ENCODE results near the gene ACSS1. TPM values are rescaled to one million over a fixed set of nuclear protein-coding genes. Genes with fewer than 3 reads are reported as not detected.

Gene ACSS1
- total and polyA plus RNA-seq, 2 of the 8 experiments (the other 6 are each of a cell fraction or from before 2014, with no cell fraction given): 2.6 to 3.4 TPM

- no peak overlapping the region for H2BK12ac ChIP-seq (ENCODE audit: low read depth, low read length)
- no peak overlapping the region for H3K4me2 ChIP-seq (ENCODE audit: insufficient read depth in 1 of 2, low read depth in 2 of 2, low read length in 2 of 2)
- H2BK5ac ChIP-seq (ENCODE audit: low read depth, low read length): no peak overlapping the region
- no peak overlapping the region for H3K9ac ChIP-seq (replicated peaks in 1 of 4; ENCODE audit: extremely low read depth in 1 of 4, low read depth in 3 of 4, low read length in 3 of 4)
- H3K23ac ChIP-seq (ENCODE audit: insufficient read length): no peak overlapping the region
- H3K9me3 ChIP-seq (ENCODE audit: insufficient read depth in 2 of 2, low read depth in 1 of 2, low read length in 1 of 2): no peaks in the 10 kb centered on the region
- no peak overlapping the region for H2BK20ac ChIP-seq (ENCODE audit: low read length)
- H3K36me3 ChIP-seq (ENCODE audit: control insufficient read depth in 2 of 4, insufficient read depth in 4 of 4, low read length in 3 of 4): no peaks in the 10 kb centered on the region
- 87% methylated on average over 6 of the region's 6 CpGs; no CpG with 5 or more reads in 1 of the 2 experiments for whole genome bisulfite sequencing, 2 experiments (ENCODE audit: extremely low coverage in 1 of 2, insufficient coverage in 1 of 2, insufficient read length in 1 of 2, insufficient replicate concordance in 2 of 2, low coverage in 1 of 2, low lambda C conversion rate in 2 of 2, missing lambda C conversion rate in 1 of 2)
- no peak overlapping the region for H2AFZ ChIP-seq (ENCODE audit: low read length)
- ChIA-PET POLR2A (ENCODE audit: partially characterized antibody) (no interaction called here), CTCF (ENCODE audit: partially characterized antibody) (interaction anchor here (1.4 to 4.3 kb wide), 3 partner anchors 12 to 54 kb away, joined by 5 to 15 read pairs (median 6); no protein-coding TSS in a partner anchor)
- no peaks in the 10 kb centered on the region for H3K27me3 ChIP-seq (replicated peaks in 1 of 4; ENCODE audit: control insufficient read depth in 3 of 4, extremely low read depth in 1 of 4, insufficient read depth in 3 of 4, low read length in 3 of 4)
- no peaks in the 10 kb centered on the region for H3K23me2 ChIP-seq (ENCODE audit: low read depth, low read length)
- no peak overlapping the region for H4K5ac ChIP-seq (ENCODE audit: insufficient read length, low read depth, low read length)
- H3K79me1 ChIP-seq (ENCODE audit: low read depth, low read length): no peaks in the 10 kb centered on the region
- H3K4me3 ChIP-seq (ENCODE audit: extremely low read depth in 1 of 4, insufficient read depth in 2 of 4, low read depth in 3 of 4, low read length in 4 of 4): no peak overlapping the region
- no peak for FAIRE-seq
- TF ChIP-seq E2F6 (IDR thresholded peaks at IDR 0.05) (no peak), ZNF274 (IDR thresholded peaks at IDR 0.05; ENCODE audit: borderline replicate concordance, extremely low read depth, low read length) (no peak), POLR2A (IDR thresholded peaks at IDR 0.05; ENCODE audit: control extremely low read depth in 1 of 2, low read depth in 2 of 2, low read length in 2 of 2) (no peak), EZH2 (IDR thresholded peaks at IDR 0.05; ENCODE audit: low read depth, low read length, severe bottlenecking) (no peak), SRF (IDR thresholded peaks at IDR 0.05; ENCODE audit: low read depth, low read length) (no peak), KDM1A (IDR thresholded peaks at IDR 0.05; ENCODE audit: borderline replicate concordance, low read length) (no peak), POU5F1 (IDR thresholded peaks at IDR 0.05; ENCODE audit: low read depth, low read length) (no peak)
- no peaks in the 10 kb centered on the region for H3K79me2 ChIP-seq (ENCODE audit: control insufficient read depth in 1 of 2, insufficient read depth in 2 of 2, low read length in 2 of 2)
- H3K18ac ChIP-seq (ENCODE audit: extremely low read depth, low read length): no peak overlapping the region
- no peak overlapping the region for H3K56ac ChIP-seq (replicated peaks; ENCODE audit: insufficient read length, low read depth, low read length)
- H4K91ac ChIP-seq (replicated peaks; ENCODE audit: insufficient read length, low read length): no peak overlapping the region
- no peak overlapping the region for H3K27ac ChIP-seq (ENCODE audit: low read depth, low read length)
- no peak overlapping the region for H2AK5ac ChIP-seq (ENCODE audit: low read depth, low read length)
- no peak overlapping the region for H3K4ac ChIP-seq (replicated peaks; ENCODE audit: insufficient read length, low read depth, low read length)
- H4K20me1 ChIP-seq (replicated peaks in 1 of 2; ENCODE audit: control insufficient read depth in 1 of 2, insufficient read depth in 2 of 2, low read length in 2 of 2): no peaks in the 10 kb centered on the region
- DNase-seq (ENCODE audit: low read depth in 1 of 2, low spot score in 2 of 2): no peak
- H3K14ac ChIP-seq (ENCODE audit: insufficient read length): no peak overlapping the region
- H3K4me1 ChIP-seq (replicated peaks in 1 of 4; ENCODE audit: control insufficient read depth in 3 of 4, insufficient read depth in 4 of 4, low read length in 3 of 4): no peaks in the 10 kb centered on the region; a peak in 1 of 7 replicates
- H4K8ac ChIP-seq (ENCODE audit: extremely low read depth, insufficient read depth, low read length): no peak overlapping the region
- H2BK15ac ChIP-seq (ENCODE audit: low read length): no peak overlapping the region
- no peak overlapping the region for H2BK120ac ChIP-seq (replicated peaks; ENCODE audit: low read depth, low read length)
These were observed 46.7 kb downstream of the ACSS1 start for GRCh38 chr20:25011261-25011660.
